GM18499 (cell line): ENCODE measurements around the gene WIPF1.

Experiments used
- ATAC-seq: cut with Tn5 transposase; IDR thresholded peaks from one replicate; pipeline ENCODE4 v1.9.1; 2021; ENCODE audit warnings: moderate number of reproducible peaks; ENCODE audit not compliant: insufficient read depth, unreplicated experiment

WIPF1 gene

GRCh38 chr2:174597345-174598047 lies at the start of gene WIPF1:
Gene WIPF1 (minus strand): TSS chr2:174597804. CDS start chr2:174585573, 12,231 bp downstream.
- peak; percentile 37 for ATAC-seq

GRCh38 chr2:174645296-174645695 lies 47.7 kb upstream of the WIPF1 start:
- no peak for ATAC-seq

GRCh38 chr2:174644406-174644805 lies 46.8 kb upstream of the WIPF1 start:
- no peak for ATAC-seq

GRCh38 chr2:174643356-174643755 lies 45.8 kb upstream of the WIPF1 start:
- no peak for ATAC-seq

- ATAC-seq: no peak
These were observed 43.6 kb upstream of the WIPF1 start for GRCh38 chr2:174641168-174641567.

- ATAC-seq: no peak
These were observed 39.4 kb upstream of the WIPF1 start for GRCh38 chr2:174636987-174637386.

- ATAC-seq: no peak
These were observed 38.3 kb upstream of the WIPF1 start for GRCh38 chr2:174635776-174636404.

GRCh38 chr2:174635015-174635593 lies 37.5 kb upstream of the WIPF1 start:
- ATAC-seq: no peak

GRCh38 chr2:174634130-174635014 lies 36.8 kb upstream of the WIPF1 start:
- ATAC-seq: peak; percentile 38

- ATAC-seq: no peak
These were observed 36.0 kb upstream of the WIPF1 start for GRCh38 chr2:174633623-174633930.

GRCh38 chr2:174632841-174633622 lies 35.4 kb upstream of the WIPF1 start:
- ATAC-seq: no peak

GRCh38 chr2:174631009-174631981 lies 33.7 kb upstream of the WIPF1 start:
- no peak for ATAC-seq

- no peak for ATAC-seq
These were observed 32.5 kb upstream of the WIPF1 start for GRCh38 chr2:174630107-174630506.

GRCh38 chr2:174629506-174629905 lies 31.9 kb upstream of the WIPF1 start:
- ATAC-seq: no peak

- no peak for ATAC-seq
These were observed 31.0 kb upstream of the WIPF1 start for GRCh38 chr2:174628528-174629169.

GRCh38 chr2:174627216-174627615 lies 29.6 kb upstream of the WIPF1 start:
- no peak for ATAC-seq

GRCh38 chr2:174624895-174625430 lies 27.4 kb upstream of the WIPF1 start:
- ATAC-seq: no peak

- ATAC-seq: no peak
These were observed 26.1 kb upstream of the WIPF1 start for GRCh38 chr2:174623690-174624089.
